ENCODE data around the gene SYTL1.

The SYTL1 gene

DNA sequence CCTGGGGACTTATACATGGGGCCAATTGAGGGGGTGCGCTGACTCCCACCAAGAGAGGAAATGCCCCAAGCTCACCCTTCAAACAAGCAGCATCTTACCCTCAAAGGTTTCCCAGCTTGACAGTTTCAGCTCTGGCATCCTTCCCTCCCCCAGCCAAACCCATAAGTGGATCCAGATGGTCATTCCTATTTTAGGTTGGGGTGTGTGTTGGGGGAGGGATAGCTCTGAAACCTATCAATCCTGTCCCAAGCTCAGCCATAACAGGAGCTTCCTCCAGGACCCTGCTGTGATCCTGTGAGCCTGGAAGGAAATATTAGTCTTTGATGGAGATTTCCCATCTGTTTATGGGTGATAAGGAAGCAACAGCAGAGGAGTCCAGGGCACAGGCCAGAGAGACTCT, 23.2 kb upstream of the SYTL1 start:
- no peak for DNase-seq

DNA sequence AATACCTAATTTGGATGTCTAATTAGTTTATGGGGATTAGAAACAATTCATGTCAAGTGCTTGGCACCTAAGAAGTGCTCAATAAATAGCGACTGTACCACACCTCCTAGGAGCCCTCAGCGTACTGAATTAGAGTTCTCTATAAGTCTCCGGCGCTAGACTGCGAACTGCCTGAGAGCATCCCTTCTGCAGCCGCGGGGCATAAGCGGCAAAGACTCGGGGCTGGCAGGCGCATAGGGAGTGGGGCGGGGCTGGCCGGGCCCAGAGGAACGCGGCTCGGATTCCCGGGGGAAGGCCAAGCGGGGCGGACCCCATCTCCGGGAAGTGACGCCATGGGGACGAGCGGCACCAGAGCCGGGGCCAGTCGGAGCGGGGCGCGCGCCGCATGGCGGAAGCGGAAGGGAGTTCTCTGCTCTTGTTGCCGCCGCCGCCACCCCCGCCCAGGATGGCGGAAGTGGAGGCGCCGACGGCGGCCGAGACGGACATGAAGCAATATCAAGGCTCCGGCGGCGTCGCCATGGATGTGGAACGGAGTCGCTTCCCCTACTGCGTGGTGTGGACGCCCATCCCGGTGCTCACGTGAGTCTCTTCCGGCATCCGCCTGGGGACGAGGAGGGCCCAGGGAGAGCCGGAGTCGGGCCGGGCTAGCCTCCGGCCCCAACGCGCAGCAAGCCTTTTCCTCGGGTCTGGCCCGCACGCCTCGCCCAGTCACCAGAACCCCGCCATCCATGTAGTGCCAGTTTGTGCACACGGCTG, 19.8 kb upstream of the SYTL1 start, which contains the start of gene TMEM222:
TSS of gene TMEM222 (plus strand) at position 351 of the 756 bp plus-strand sequence. CDS start at position 386, 35 bp downstream.
- DNase-seq, result peak; percentile 98

- no peak for DNase-seq
These were observed 19.1 kb upstream of the SYTL1 start for GRCh38 chr1:27322569-27323240.

- no peak for DNase-seq
These were observed 16.5 kb upstream of the SYTL1 start for GRCh38 chr1:27325286-27325685.

GRCh38 chr1:27327964-27328363, 13.9 kb upstream of the SYTL1 start:
- no peak for DNase-seq

GRCh38 chr1:27330786-27331185, 11.0 kb upstream of the SYTL1 start:
- no peak for DNase-seq

GRCh38 chr1:27331426-27331825, 10.4 kb upstream of the SYTL1 start:
- no peak for DNase-seq

GRCh38 chr1:27331922-27332321, 9.9 kb upstream of the SYTL1 start:
- DNase-seq, result no peak

- DNase-seq, result peak; percentile 36
These were observed 9.1 kb upstream of the SYTL1 start for GRCh38 chr1:27332536-27333281.

DNA sequence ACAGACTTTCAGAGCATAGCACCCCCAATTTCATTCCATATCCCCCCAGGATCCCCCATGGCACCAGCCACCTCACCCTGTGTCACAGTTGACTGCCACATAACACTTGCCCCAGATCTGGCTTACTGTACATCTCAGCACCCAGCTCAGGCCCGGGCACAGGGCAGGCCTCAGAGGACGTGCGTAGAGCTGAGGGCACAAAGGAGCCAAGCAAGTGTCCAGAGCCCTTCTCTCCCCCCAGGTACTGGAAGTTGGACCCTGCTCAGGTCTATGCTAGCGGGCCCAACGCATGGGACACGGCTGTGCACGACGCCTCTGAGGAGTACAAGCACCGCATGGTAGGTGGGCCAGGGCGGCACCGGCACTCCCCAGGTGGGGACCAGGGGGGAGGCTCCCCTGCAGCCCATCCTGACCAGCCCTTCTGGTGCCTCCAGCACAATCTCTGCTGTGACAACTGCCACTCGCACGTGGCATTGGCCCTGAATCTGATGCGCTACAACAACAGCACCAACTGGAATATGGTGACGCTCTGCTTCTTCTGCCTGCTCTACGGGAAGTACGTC, 8.0 kb upstream of the SYTL1 start:
- DNase-seq, result no peak

- no peak for DNase-seq
These were observed 6.1 kb upstream of the SYTL1 start for GRCh38 chr1:27335506-27336422.

- DNase-seq, result no peak
These were observed 5.1 kb upstream of the SYTL1 start for GRCh38 chr1:27336756-27337155.

DNA sequence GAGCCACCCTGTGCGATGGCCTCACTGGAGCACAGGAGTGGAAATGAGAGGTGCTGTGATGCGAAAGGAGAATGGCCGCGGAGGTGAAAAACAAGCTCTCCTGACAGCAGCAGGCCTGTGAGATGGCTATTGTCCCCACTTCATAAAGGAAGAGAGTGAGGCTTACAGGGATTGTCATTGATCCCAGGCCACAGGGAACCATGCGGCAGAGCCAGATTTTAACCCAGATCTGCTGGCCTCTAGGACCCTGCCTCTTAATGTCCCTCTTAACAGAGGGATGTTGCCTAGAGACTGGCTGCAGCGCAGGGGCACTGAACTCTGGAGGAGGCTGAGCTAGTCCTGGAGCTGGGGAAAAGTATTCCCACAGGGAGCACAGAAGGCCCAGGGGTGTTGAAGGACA, 3.1 kb upstream of the SYTL1 start:
- DNase-seq, result no peak

- no peak for DNase-seq
These were observed 2.6 kb upstream of the SYTL1 start for GRCh38 chr1:27339213-27339612.

DNA sequence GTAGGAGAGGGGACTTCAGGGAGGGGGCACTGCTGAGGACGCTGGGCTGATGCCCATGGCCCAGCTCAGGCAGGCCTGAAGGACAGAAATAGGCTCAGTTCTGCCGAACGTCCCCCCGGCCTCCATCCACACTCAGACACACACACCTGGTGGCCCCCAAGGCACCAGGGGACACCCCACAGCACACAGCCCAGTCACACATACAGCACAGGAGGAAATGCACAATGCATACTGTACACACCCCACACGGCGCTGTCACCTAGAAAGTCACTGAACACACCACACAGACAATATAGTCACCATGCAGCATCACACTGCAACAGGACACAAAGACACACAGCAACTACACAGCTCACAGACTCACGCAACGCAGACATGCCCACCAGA, 562 bp downstream of the SYTL1 start:
- DNase-seq, result no peak

GRCh38 chr1:27342778-27343638, 1.2 kb downstream of the SYTL1 start:
- peak; percentile 56 for DNase-seq

DNA sequence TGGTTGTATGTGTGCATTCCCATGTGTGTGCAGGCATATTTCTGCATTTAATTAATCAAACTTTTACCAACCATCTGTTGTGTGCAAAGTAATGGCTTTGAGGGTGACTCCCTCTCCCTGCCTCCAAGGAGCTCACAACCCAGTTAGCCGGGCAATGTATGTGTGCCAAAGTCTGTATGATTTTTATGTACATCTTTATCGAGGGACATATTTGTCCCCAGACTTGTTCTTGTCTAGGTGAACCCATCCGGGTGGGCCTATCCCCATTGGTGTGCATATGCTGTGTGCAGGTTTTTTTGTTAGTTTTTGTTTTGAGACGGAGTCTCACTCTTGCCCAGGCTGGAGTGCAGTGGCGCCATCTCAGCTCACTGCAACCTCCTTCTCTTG, 1.8 kb downstream of the SYTL1 start:
- no peak for DNase-seq

- DNase-seq, result no peak
These were observed 3.5 kb downstream of the SYTL1 start for GRCh38 chr1:27345272-27345671.

GRCh38 chr1:27346357-27346756, 4.5 kb downstream of the SYTL1 start:
- DNase-seq, result no peak

- DNase-seq, result no peak
These were observed 5.3 kb downstream of the SYTL1 start for GRCh38 chr1:27346991-27347624.

Measured in OCI-M1 (cell line).